Gastroesophageal sphincter (tissue), 4 donors: ENCODE measurements around the gene C17orf107. TPM values are rescaled to one million over a fixed set of nuclear protein-coding genes. Genes with fewer than 3 reads are reported as not detected.

Source experiments
- ATAC-seq: fragments of 150-250 bp; one replicate; pipeline ENCODE4 v1.9.1; 2016; ENCODE audit warnings: mild to moderate bottlenecking, moderate library complexity
- H3K27ac ChIP-seq, 4 donors: fragments of 200-600 bp; sonication (generic) in 3 of 4; 1 replicate in 3 of 4; 2 replicates in 1 of 4; pipeline ENCODE4 v1.5.1; 2016 to 2019
- H3K27me3 ChIP-seq: fragments of 200-600 bp; sonication (generic); one replicate; pipeline ENCODE4 v1.5.1; 2019
- H3K36me3 ChIP-seq, 2 donors: fragments of 200-600 bp; sonication (generic); one replicate each; pipeline ENCODE4 v1.5.1; 2019; ENCODE audit warnings: control low read depth in 1 of 2
- H3K4me1 ChIP-seq, 3 donors: fragments of 200-600 bp; sonication (generic); 1 replicate in 2 of 3; 2 replicates in 1 of 3; pipeline ENCODE4 v1.5.1; 2016 to 2019; ENCODE audit warnings: control low read depth in 2 of 3
- H3K4me3 ChIP-seq, 2 donors: fragments of 200-600 bp; sonication (generic); one replicate each; pipeline ENCODE4 v1.5.1; 2019; ENCODE audit warnings: mild to moderate bottlenecking in 1 of 2, moderate library complexity in 1 of 2
- H3K9me3 ChIP-seq, 3 donors: fragments of 200-600 bp; sonication (generic); one replicate each; pipeline ENCODE4 v1.5.1; 2017 to 2019; ENCODE audit warnings: control low read depth in 2 of 3
- CTCF ChIP-seq, 4 experiments: fragments of 200-600 bp in 2 of 4; fragments of 450-650 bp in 2 of 4; sonication (generic) in 1 of 4; IDR thresholded peaks; one replicate each; pipeline ENCODE4 v1.5.1; 2017 to 2019; ENCODE audit warnings: antibody characterized with exemption in 4 of 4, mild to moderate bottlenecking in 2 of 4, moderate library complexity in 2 of 4
- EP300 ChIP-seq: sonication (generic); formaldehyde crosslinking; IDR thresholded peaks from one replicate; pipeline ENCODE4 v1.6.1; 2017; ENCODE audit warnings: antibody characterized with exemption, mild to moderate bottlenecking
- POLR2A ChIP-seq, 2 donors: fragments of 450-650 bp; IDR thresholded peaks; one replicate each; pipeline ENCODE4 v1.6.1; 2017; ENCODE audit warnings: antibody characterized with exemption in 2 of 2, mild to moderate bottlenecking in 2 of 2, moderate library complexity in 1 of 2
- POLR2AphosphoS5 ChIP-seq: sonication (generic); formaldehyde crosslinking; IDR thresholded peaks from one replicate; pipeline ENCODE4 v1.6.1; 2017; ENCODE audit warnings: antibody characterized with exemption
- WGBS, 2 donors: methylation state at CpG; one replicate each; pipeline ENCODE4 v1.1.5; 2018; ENCODE audit warnings: low coverage in 1 of 2; 5-methylcytosine and 5-hydroxymethylcytosine counted together
- total RNA-seq, 4 donors: library from RNA; depleted of rRNA; stranded (reverse); fragments of >200 nt; gene quantifications; one replicate each; pipeline ENCODE4 v1.1.0, GENCODE V29; 2016

C17orf107 gene
- total RNA-seq, 4 donors from 2014 or later, result 0.30 to 0.81 (median 0.68) TPM

- Histone ChIP-seq H3K27me3 (no peaks in the 10 kb centered on the region), H3K4me1 (peaks cover 0 to 83% (median 37%) of the 10 kb centered on the region in 3 donors), H3K36me3 (peaks cover 0 to 48% of the 10 kb centered on the region in 2 donors), H3K4me3 (peak overlapping the region; percentile 59 to 100), H3K27ac (peak overlapping the region; percentile 73 to 98 (median 97)), H3K9me3 (no peaks in the 10 kb centered on the region)
- TF ChIP-seq CTCF (IDR thresholded peaks at IDR 0.05) (no peak), POLR2AphosphoS5 (no peak), EP300 (no peak), POLR2A (IDR thresholded peaks at IDR 0.05) (no peak)
- ATAC-seq, result no peak
- WGBS, 2 donors, result 0% methylated on average over 1 to 5 of the region's 7 CpGs
Observed at GRCh38 chr17:4947010-4947410, 47.7 kb downstream of the C17orf107 start.

- TF ChIP-seq POLR2A (IDR thresholded peaks at IDR 0.05) (no peak), CTCF (IDR thresholded peaks at IDR 0.05) (no peak), POLR2AphosphoS5 (peak; percentile 5), EP300 (no peak)
- Histone ChIP-seq H3K4me1 (peaks cover 0 to 79% (median 37%) of the 10 kb centered on the region in 3 donors), H3K27ac (peak overlapping the region; percentile 73 to 98 (median 97)), H3K4me3 (peak overlapping the region; percentile 59 to 100), H3K27me3 (no peaks in the 10 kb centered on the region), H3K9me3 (no peaks in the 10 kb centered on the region), H3K36me3 (peaks cover 0 to 42% of the 10 kb centered on the region in 2 donors)
- no CpG with 5 or more reads among the region's 56 CpGs for WGBS, 2 donors
- ATAC-seq, result peak; percentile 38
Observed at GRCh38 chr17:4947411-4948165, 48.3 kb downstream of the C17orf107 start.

GRCh38 chr17:4948166-4948930 lies 49.0 kb downstream of the C17orf107 start, which contains the start of gene PFN1:
Gene PFN1, minus strand, starts transcription at chr17:4948530. Its CDS starts 136 bp downstream, at chr17:4948394.
- WGBS, 2 donors, result 0% methylated on average over 6 of the region's 59 CpGs; no CpG with 5 or more reads in 1 of the 2 donors
- Histone ChIP-seq H3K4me3 (peak within 1 kb of the TSS; percentile 59 to 100), H3K27me3 (no peaks in the 10 kb centered on the region), H3K9me3 (no peaks in the 10 kb centered on the region), H3K4me1 (peaks cover 0 to 79% (median 37%) of the 10 kb centered on the region in 3 donors), H3K27ac (peak within 1 kb of the TSS; percentile 79 to 98 (median 97)), H3K36me3 (peaks cover 0 to 34% of the 10 kb centered on the region in 2 donors)
- no peak for TF ChIP-seq EP300
- peak; percentile 90 to 94 for TF ChIP-seq POLR2A (IDR thresholded peaks at IDR 0.05)
- peak; percentile 71 for TF ChIP-seq POLR2AphosphoS5
- ATAC-seq, result peak; percentile 76

GRCh38 chr17:4948931-4949320 lies 49.6 kb downstream of the C17orf107 start:
- peak; percentile 87 for ATAC-seq
- Histone ChIP-seq H3K27me3 (no peaks in the 10 kb centered on the region), H3K4me1 (peaks cover 0 to 79% (median 37%) of the 10 kb centered on the region in 3 donors), H3K27ac (peak overlapping the region; percentile 79 to 98 (median 97)), H3K4me3 (peak overlapping the region; percentile 59 to 100), H3K36me3 (peaks cover 0 to 29% of the 10 kb centered on the region in 2 donors), H3K9me3 (no peaks in the 10 kb centered on the region)
- TF ChIP-seq EP300, result no peak
- peak; percentile 56 to 59 for TF ChIP-seq POLR2A (IDR thresholded peaks at IDR 0.05)
- 4% methylated on average over 4 of the region's 40 CpGs; no CpG with 5 or more reads in 1 of the 2 donors for WGBS, 2 donors

GRCh38 chr17:4949321-4950074 lies 50.2 kb downstream of the C17orf107 start:
- no CpG with 5 or more reads among the region's 75 CpGs for WGBS, 2 donors
- peak; percentile 32 for ATAC-seq
- no peaks in the 10 kb centered on the region for H3K27me3 ChIP-seq
- TF ChIP-seq EP300 (no peak), POLR2AphosphoS5 (no peak), CTCF (IDR thresholded peaks at IDR 0.05) (no peak), POLR2A (IDR thresholded peaks at IDR 0.05) (peak in 1 of 2 donors; percentile 3)
- H3K4me1 ChIP-seq, result peaks cover 0 to 73% (median 35%) of the 10 kb centered on the region in 3 donors
- H3K36me3 ChIP-seq, result peaks cover 0 to 23% of the 10 kb centered on the region in 2 donors
- peak overlapping the region; percentile 59 to 100 for H3K4me3 ChIP-seq
- H3K9me3 ChIP-seq, result no peaks in the 10 kb centered on the region
- peak overlapping the region; percentile 79 to 98 (median 97) for H3K27ac ChIP-seq
